Measurements from ENCODE around the gene SLC8B1.

The SLC8B1 gene

GRCh38 chr12:113330505-113330904, 4.4 kb downstream of the SLC8B1 start:
- Histone ChIP-seq H3K27me3 (ENCODE audit: control insufficient read depth, insufficient read depth, low read length) (peaks cover 8% of the 10 kb centered on the region), H3K4me1 (ENCODE audit: control insufficient read depth, insufficient read depth, low read length) (no peaks in the 10 kb centered on the region), H3K9me3 (ENCODE audit: control insufficient read depth, insufficient read depth, low read length) (no peaks in the 10 kb centered on the region), H3K36me3 (ENCODE audit: control insufficient read depth, insufficient read depth, low read length) (peaks cover 9% of the 10 kb centered on the region), H3K4me3 (ENCODE audit: low read depth, low read length) (no peak overlapping the region), H3K9ac (ENCODE audit: low read depth, low read length) (no peak overlapping the region)

- H3K9ac ChIP-seq (ENCODE audit: low read depth, low read length) = no peak overlapping the region
Observed at GRCh38 chr12:113329791-113330417, 5.0 kb downstream of the SLC8B1 start.

GRCh38 chr12:113329022-113329790, 5.7 kb downstream of the SLC8B1 start:
- Histone ChIP-seq H3K36me3 (ENCODE audit: control insufficient read depth, insufficient read depth, low read length) (peaks cover 9% of the 10 kb centered on the region), H3K27me3 (ENCODE audit: control insufficient read depth, insufficient read depth, low read length) (peaks cover 4% of the 10 kb centered on the region), H3K4me3 (ENCODE audit: low read depth, low read length) (no peak overlapping the region)

More at GRCh38 chr12:113329791-113330417, 5.0 kb downstream of the SLC8B1 start:
- no peaks in the 10 kb centered on the region for H3K4me1 ChIP-seq (ENCODE audit: control insufficient read depth, insufficient read depth, low read length)
- no peak overlapping the region for H3K4me3 ChIP-seq (ENCODE audit: low read depth, low read length)
- no peaks in the 10 kb centered on the region for H3K9me3 ChIP-seq (ENCODE audit: control insufficient read depth, insufficient read depth, low read length)
- H3K36me3 ChIP-seq (ENCODE audit: control insufficient read depth, insufficient read depth, low read length) = peaks cover 9% of the 10 kb centered on the region
- H3K27me3 ChIP-seq (ENCODE audit: control insufficient read depth, insufficient read depth, low read length) = peaks cover 8% of the 10 kb centered on the region

GRCh38 chr12:113328368-113328889, 6.5 kb downstream of the SLC8B1 start:
- peaks cover 9% of the 10 kb centered on the region for H3K36me3 ChIP-seq (ENCODE audit: control insufficient read depth, insufficient read depth, low read length)
- H3K4me3 ChIP-seq (ENCODE audit: low read depth, low read length) = no peak overlapping the region
- no peak overlapping the region for H3K9ac ChIP-seq (ENCODE audit: low read depth, low read length)
- H3K27me3 ChIP-seq (ENCODE audit: control insufficient read depth, insufficient read depth, low read length) = no peaks in the 10 kb centered on the region
- H3K4me1 ChIP-seq (ENCODE audit: control insufficient read depth, insufficient read depth, low read length) = no peaks in the 10 kb centered on the region
- no peaks in the 10 kb centered on the region for H3K9me3 ChIP-seq (ENCODE audit: control insufficient read depth, insufficient read depth, low read length)

More at GRCh38 chr12:113329022-113329790, 5.7 kb downstream of the SLC8B1 start:
- Histone ChIP-seq H3K9ac (ENCODE audit: low read depth, low read length) (no peak overlapping the region), H3K4me1 (ENCODE audit: control insufficient read depth, insufficient read depth, low read length) (no peaks in the 10 kb centered on the region), H3K9me3 (ENCODE audit: control insufficient read depth, insufficient read depth, low read length) (no peaks in the 10 kb centered on the region)

- Histone ChIP-seq H3K27me3 (ENCODE audit: control insufficient read depth, insufficient read depth, low read length) (no peaks in the 10 kb centered on the region), H3K4me1 (ENCODE audit: control insufficient read depth, insufficient read depth, low read length) (no peaks in the 10 kb centered on the region), H3K9me3 (ENCODE audit: control insufficient read depth, insufficient read depth, low read length) (no peaks in the 10 kb centered on the region), H3K4me3 (ENCODE audit: low read depth, low read length) (no peak overlapping the region), H3K9ac (ENCODE audit: low read depth, low read length) (no peak overlapping the region), H3K36me3 (ENCODE audit: control insufficient read depth, insufficient read depth, low read length) (peaks cover 4% of the 10 kb centered on the region)
Observed at GRCh38 chr12:113326775-113327395, 8.0 kb downstream of the SLC8B1 start.

- Histone ChIP-seq H3K27me3 (ENCODE audit: control insufficient read depth, insufficient read depth, low read length) (no peaks in the 10 kb centered on the region), H3K4me1 (ENCODE audit: control insufficient read depth, insufficient read depth, low read length) (no peaks in the 10 kb centered on the region), H3K36me3 (ENCODE audit: control insufficient read depth, insufficient read depth, low read length) (peaks cover 2% of the 10 kb centered on the region), H3K9ac (ENCODE audit: low read depth, low read length) (no peak overlapping the region), H3K4me3 (ENCODE audit: low read depth, low read length) (no peak overlapping the region), H3K9me3 (ENCODE audit: control insufficient read depth, insufficient read depth, low read length) (no peaks in the 10 kb centered on the region)
Observed at GRCh38 chr12:113325916-113326315, 9.0 kb downstream of the SLC8B1 start.

- Histone ChIP-seq H3K4me3 (ENCODE audit: low read depth, low read length) (no peak overlapping the region), H3K9me3 (ENCODE audit: control insufficient read depth, insufficient read depth, low read length) (no peaks in the 10 kb centered on the region), H3K27me3 (ENCODE audit: control insufficient read depth, insufficient read depth, low read length) (no peaks in the 10 kb centered on the region), H3K9ac (ENCODE audit: low read depth, low read length) (no peak overlapping the region), H3K36me3 (ENCODE audit: control insufficient read depth, insufficient read depth, low read length) (peaks cover 6% of the 10 kb centered on the region), H3K4me1 (ENCODE audit: control insufficient read depth, insufficient read depth, low read length) (no peaks in the 10 kb centered on the region)
Observed at GRCh38 chr12:113322343-113322742, 12.6 kb downstream of the SLC8B1 start.

- Histone ChIP-seq H3K4me3 (ENCODE audit: low read depth, low read length) (no peak overlapping the region), H3K36me3 (ENCODE audit: control insufficient read depth, insufficient read depth, low read length) (peaks cover 4% of the 10 kb centered on the region), H3K9ac (ENCODE audit: low read depth, low read length) (no peak overlapping the region), H3K9me3 (ENCODE audit: control insufficient read depth, insufficient read depth, low read length) (no peaks in the 10 kb centered on the region), H3K4me1 (ENCODE audit: control insufficient read depth, insufficient read depth, low read length) (no peaks in the 10 kb centered on the region), H3K27me3 (ENCODE audit: control insufficient read depth, insufficient read depth, low read length) (no peaks in the 10 kb centered on the region)
Observed at GRCh38 chr12:113320401-113320800, 14.5 kb downstream of the SLC8B1 start.

GRCh38 chr12:113318900-113319628, 15.8 kb downstream of the SLC8B1 start:
- H3K4me3 ChIP-seq (ENCODE audit: low read depth, low read length) = no peak overlapping the region
- H3K27me3 ChIP-seq (ENCODE audit: control insufficient read depth, insufficient read depth, low read length) = no peaks in the 10 kb centered on the region
- H3K4me1 ChIP-seq (ENCODE audit: control insufficient read depth, insufficient read depth, low read length) = no peaks in the 10 kb centered on the region
- H3K9ac ChIP-seq (ENCODE audit: low read depth, low read length) = no peak overlapping the region
- peaks cover 8% of the 10 kb centered on the region for H3K36me3 ChIP-seq (ENCODE audit: control insufficient read depth, insufficient read depth, low read length)
- no peaks in the 10 kb centered on the region for H3K9me3 ChIP-seq (ENCODE audit: control insufficient read depth, insufficient read depth, low read length)

- Histone ChIP-seq H3K4me1 (ENCODE audit: control insufficient read depth, insufficient read depth, low read length) (no peaks in the 10 kb centered on the region), H3K36me3 (ENCODE audit: control insufficient read depth, insufficient read depth, low read length) (peaks cover 10% of the 10 kb centered on the region), H3K9me3 (ENCODE audit: control insufficient read depth, insufficient read depth, low read length) (no peaks in the 10 kb centered on the region), H3K9ac (ENCODE audit: low read depth, low read length) (no peak overlapping the region), H3K27me3 (ENCODE audit: control insufficient read depth, insufficient read depth, low read length) (no peaks in the 10 kb centered on the region), H3K4me3 (ENCODE audit: low read depth, low read length) (no peak overlapping the region)
Observed at GRCh38 chr12:113318046-113318656, 16.8 kb downstream of the SLC8B1 start.

- Histone ChIP-seq H3K9me3 (ENCODE audit: control insufficient read depth, insufficient read depth, low read length) (no peaks in the 10 kb centered on the region), H3K9ac (ENCODE audit: low read depth, low read length) (no peak overlapping the region), H3K27me3 (ENCODE audit: control insufficient read depth, insufficient read depth, low read length) (no peaks in the 10 kb centered on the region), H3K36me3 (ENCODE audit: control insufficient read depth, insufficient read depth, low read length) (peaks cover 10% of the 10 kb centered on the region), H3K4me1 (ENCODE audit: control insufficient read depth, insufficient read depth, low read length) (no peaks in the 10 kb centered on the region), H3K4me3 (ENCODE audit: low read depth, low read length) (no peak overlapping the region)
Observed at GRCh38 chr12:113317122-113317521, 17.8 kb downstream of the SLC8B1 start.
